Measurements from ENCODE around the gene ANKRD39.

The ANKRD39 gene

DNA sequence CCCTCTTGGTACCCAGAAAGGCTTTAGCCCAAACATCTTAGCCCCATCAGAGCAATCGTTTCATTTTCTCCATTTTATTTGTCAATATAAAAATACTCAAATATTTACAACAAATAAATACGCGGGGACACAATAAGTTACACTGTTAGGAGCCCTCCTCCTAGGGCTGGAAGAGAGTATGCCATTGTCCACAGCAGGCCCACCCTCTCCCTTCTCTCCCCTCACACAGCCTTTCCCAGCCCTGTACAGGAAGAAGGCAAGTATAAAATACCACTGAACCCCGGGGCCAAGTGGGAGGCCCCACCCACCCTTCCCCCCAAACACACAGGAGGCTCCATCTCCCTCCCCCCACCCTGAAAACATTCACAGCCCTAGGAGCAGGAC is 1.9 kb upstream of the ANKRD39 start:
- no peak for DNase-seq (ENCODE audit: insufficient read length, low spot score)
- TF ChIP-seq SPI1 (IDR thresholded peaks at IDR 0.05; ENCODE audit: low read depth, low read length) (no peak), TAF1 (IDR thresholded peaks at IDR 0.05; ENCODE audit: low read depth, low read length) (no peak), POLR2A (IDR thresholded peaks at IDR 0.05; ENCODE audit: low read depth, low read length) (no peak)
- no peak for FAIRE-seq

- no peak for DNase-seq (ENCODE audit: insufficient read length, low spot score)
- TF ChIP-seq POLR2A (IDR thresholded peaks at IDR 0.05; ENCODE audit: low read depth, low read length) (no peak), TAF1 (IDR thresholded peaks at IDR 0.05; ENCODE audit: low read depth, low read length) (no peak), POU2F2 (IDR thresholded peaks at IDR 0.05; ENCODE audit: low read depth, low read length) (no peak), SPI1 (IDR thresholded peaks at IDR 0.05; ENCODE audit: low read depth, low read length) (no peak), PAX5 (IDR thresholded peaks at IDR 0.05; ENCODE audit: insufficient read depth, low read length, severe bottlenecking) (no peak), POLR2AphosphoS5 (IDR thresholded peaks at IDR 0.05; ENCODE audit: low read depth, low read length) (no peak)
- FAIRE-seq: no peak
Measured at GRCh38 chr2:96859099-96859649, 1.4 kb upstream of the ANKRD39 start.

DNA sequence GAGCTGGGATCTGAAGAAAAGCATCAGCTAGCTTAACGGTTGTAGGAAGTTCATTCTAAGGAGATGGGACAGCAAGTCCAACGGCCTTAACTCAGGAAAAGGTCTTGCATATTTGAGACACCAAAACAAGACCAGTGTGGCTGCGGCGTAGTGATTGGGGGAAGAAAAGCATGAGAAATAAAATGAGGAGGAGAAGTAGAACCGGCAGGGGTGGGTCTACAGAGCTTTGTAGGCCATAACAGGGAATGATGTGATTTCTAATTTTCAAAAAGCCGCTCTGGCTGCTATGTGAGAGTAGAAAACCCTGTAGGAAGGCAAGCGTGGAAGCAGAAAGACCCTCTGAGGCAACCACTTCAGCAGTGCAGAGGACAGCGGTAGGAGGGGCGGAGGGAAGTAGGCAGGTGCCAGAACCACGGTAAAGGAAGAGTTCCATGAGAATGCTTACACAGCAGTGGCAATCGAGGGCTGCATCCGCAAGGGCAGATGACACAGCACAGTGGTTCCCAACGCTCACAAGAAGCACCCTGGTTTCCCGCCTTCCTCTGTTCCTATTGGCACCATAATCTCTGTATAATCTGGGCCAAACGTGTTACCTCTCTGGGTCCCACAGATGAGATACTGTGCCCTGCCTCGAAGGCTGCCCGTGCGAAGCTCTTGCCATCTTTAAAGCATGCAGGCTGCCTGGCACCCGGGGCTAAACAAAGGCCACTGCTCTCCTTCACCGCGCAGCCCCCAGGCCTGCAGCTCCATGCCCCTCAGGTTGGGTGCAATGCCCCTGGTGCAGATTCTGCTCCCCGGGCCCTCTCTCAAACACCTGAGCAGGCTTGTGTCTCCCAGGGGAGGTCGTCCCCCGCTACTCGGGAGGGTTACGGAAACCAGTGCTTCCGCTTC is 795 bp downstream of the ANKRD39 start:
- TF ChIP-seq PAX5 (IDR thresholded peaks at IDR 0.05; ENCODE audit: insufficient read depth, low read length, severe bottlenecking) (no peak), POU2F2 (IDR thresholded peaks at IDR 0.05; ENCODE audit: low read depth, low read length) (no peak)
- DNase-seq (ENCODE audit: insufficient read length, low spot score) (no peak), FAIRE-seq (peak; percentile 31)

DNA sequence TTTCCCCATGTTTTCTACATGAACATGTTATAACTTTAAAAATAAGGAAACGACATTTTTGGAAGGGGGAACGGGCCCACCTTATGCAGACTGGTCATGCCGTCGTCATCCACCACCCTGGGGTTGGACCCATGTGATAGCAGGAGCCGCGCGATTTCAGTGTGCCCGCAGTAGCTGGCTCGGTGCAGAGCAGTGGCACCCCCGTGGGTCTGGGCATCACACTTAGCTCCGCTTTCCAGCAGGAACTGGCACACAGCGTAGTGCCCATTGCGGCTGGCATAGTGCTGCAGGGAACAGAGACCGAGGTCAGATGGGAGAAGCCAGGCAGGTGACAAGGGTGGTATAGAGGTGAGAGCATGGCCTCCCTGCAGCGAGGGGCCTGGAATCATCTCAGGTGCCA is 4.5 kb downstream of the ANKRD39 start:
- FAIRE-seq: no peak
- TF ChIP-seq POLR2A (IDR thresholded peaks at IDR 0.05; ENCODE audit: low read depth, low read length) (no peak), PAX5 (IDR thresholded peaks at IDR 0.05; ENCODE audit: insufficient read depth, low read length, severe bottlenecking) (no peak), POLR2AphosphoS5 (IDR thresholded peaks at IDR 0.05; ENCODE audit: low read depth, low read length) (no peak)
- no peak for DNase-seq (ENCODE audit: insufficient read length, low spot score)

GRCh38 chr2:96852667-96853066 is 5.1 kb downstream of the ANKRD39 start:
- TF ChIP-seq POLR2AphosphoS5 (IDR thresholded peaks at IDR 0.05; ENCODE audit: low read depth, low read length) (no peak), PAX5 (IDR thresholded peaks at IDR 0.05; ENCODE audit: insufficient read depth, low read length, severe bottlenecking) (no peak), POU2F2 (IDR thresholded peaks at IDR 0.05; ENCODE audit: low read depth, low read length) (no peak), TAF1 (IDR thresholded peaks at IDR 0.05; ENCODE audit: low read depth, low read length) (no peak), POLR2A (IDR thresholded peaks at IDR 0.05; ENCODE audit: low read depth, low read length) (no peak), SPI1 (IDR thresholded peaks at IDR 0.05; ENCODE audit: low read depth, low read length) (no peak)
- no peak for DNase-seq (ENCODE audit: insufficient read length, low spot score)
- FAIRE-seq: no peak

DNA sequence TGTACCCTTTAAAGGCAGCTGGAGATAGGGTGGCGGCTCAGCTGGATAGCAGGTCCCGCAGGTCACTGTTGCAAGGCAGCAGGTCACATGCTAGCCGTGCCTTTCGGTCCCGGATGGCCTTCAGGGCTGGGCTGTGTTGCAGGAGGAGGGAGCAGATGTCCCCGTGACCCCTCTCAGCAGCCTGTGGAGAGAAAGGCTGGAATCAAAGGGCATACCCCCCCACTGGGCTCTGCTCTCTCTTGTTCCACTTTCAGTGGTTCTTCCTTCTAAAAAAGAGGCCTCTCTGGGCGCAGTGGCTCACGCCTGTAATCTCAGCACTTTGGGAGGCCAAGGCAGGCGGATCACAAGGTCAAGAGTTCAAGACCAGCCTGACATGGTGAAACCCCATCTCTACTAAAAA is 9.6 kb downstream of the ANKRD39 start:
- no peak for TF ChIP-seq TAF1 (IDR thresholded peaks at IDR 0.05; ENCODE audit: low read depth, low read length)
- no peak for TF ChIP-seq SPI1 (IDR thresholded peaks at IDR 0.05; ENCODE audit: low read depth, low read length)
- TF ChIP-seq PAX5 (IDR thresholded peaks at IDR 0.05; ENCODE audit: insufficient read depth, low read length, severe bottlenecking): no peak
- no peak for TF ChIP-seq POLR2A (IDR thresholded peaks at IDR 0.05; ENCODE audit: low read depth, low read length)
- no peak for TF ChIP-seq POU2F2 (IDR thresholded peaks at IDR 0.05; ENCODE audit: low read depth, low read length)
- TF ChIP-seq POLR2AphosphoS5 (IDR thresholded peaks at IDR 0.05; ENCODE audit: low read depth, low read length): no peak
- DNase-seq (ENCODE audit: insufficient read length, low spot score) (no peak), FAIRE-seq (no peak)

DNA sequence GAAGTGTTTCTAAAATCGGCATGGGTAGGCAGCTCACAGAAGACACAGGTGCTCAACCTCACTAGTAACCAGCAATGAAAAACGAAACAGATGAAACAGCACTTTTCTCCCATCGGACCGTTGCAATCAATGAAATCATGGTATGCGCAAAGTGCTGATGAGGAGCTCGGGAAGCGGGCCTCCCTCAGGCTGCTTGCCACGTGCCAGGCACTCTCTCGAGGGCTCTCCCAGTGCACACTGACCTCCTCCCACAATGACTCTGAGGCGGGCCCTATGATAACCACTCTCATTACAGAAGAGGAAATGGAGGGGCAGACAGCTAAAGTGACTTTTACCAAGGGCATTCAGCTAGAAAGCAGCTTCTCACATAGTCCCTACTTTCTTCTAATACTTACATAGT is 10.2 kb downstream of the ANKRD39 start:
- TF ChIP-seq POU2F2 (IDR thresholded peaks at IDR 0.05; ENCODE audit: low read depth, low read length): no peak
- no peak for TF ChIP-seq POLR2A (IDR thresholded peaks at IDR 0.05; ENCODE audit: low read depth, low read length)
- FAIRE-seq (no peak), DNase-seq (ENCODE audit: insufficient read length, low spot score) (no peak)

GRCh38 chr2:96846825-96847224 is 11.0 kb downstream of the ANKRD39 start:
- FAIRE-seq: no peak
- no peak for DNase-seq (ENCODE audit: insufficient read length, low spot score)
- no peak for TF ChIP-seq SPI1 (IDR thresholded peaks at IDR 0.05; ENCODE audit: low read depth, low read length)
- TF ChIP-seq POU2F2 (IDR thresholded peaks at IDR 0.05; ENCODE audit: low read depth, low read length): no peak
- TF ChIP-seq PAX5 (IDR thresholded peaks at IDR 0.05; ENCODE audit: insufficient read depth, low read length, severe bottlenecking): no peak
- TF ChIP-seq POLR2A (IDR thresholded peaks at IDR 0.05; ENCODE audit: low read depth, low read length): no peak
- TF ChIP-seq POLR2AphosphoS5 (IDR thresholded peaks at IDR 0.05; ENCODE audit: low read depth, low read length): no peak
- no peak for TF ChIP-seq TAF1 (IDR thresholded peaks at IDR 0.05; ENCODE audit: low read depth, low read length)

GRCh38 chr2:96844405-96844808 is 13.4 kb downstream of the ANKRD39 start:
- DNase-seq (ENCODE audit: insufficient read length, low spot score): no peak
- TF ChIP-seq TAF1 (IDR thresholded peaks at IDR 0.05; ENCODE audit: low read depth, low read length) (no peak), POLR2A (IDR thresholded peaks at IDR 0.05; ENCODE audit: low read depth, low read length) (no peak), SPI1 (IDR thresholded peaks at IDR 0.05; ENCODE audit: low read depth, low read length) (no peak), POU2F2 (IDR thresholded peaks at IDR 0.05; ENCODE audit: low read depth, low read length) (no peak), POLR2AphosphoS5 (IDR thresholded peaks at IDR 0.05; ENCODE audit: low read depth, low read length) (no peak), PAX5 (IDR thresholded peaks at IDR 0.05; ENCODE audit: insufficient read depth, low read length, severe bottlenecking) (no peak)
- no peak for FAIRE-seq

GRCh38 chr2:96843538-96844268 is 14.1 kb downstream of the ANKRD39 start, which contains the start of gene ANKRD23:
ANKRD23 (minus strand) TSS chr2:96844021; CDS start chr2:96843992, 29 bp downstream.
- FAIRE-seq: no peak
- no peak for DNase-seq (ENCODE audit: insufficient read length, low spot score)
- no peak for TF ChIP-seq POU2F2 (IDR thresholded peaks at IDR 0.05; ENCODE audit: low read depth, low read length)
- no peak for TF ChIP-seq PAX5 (IDR thresholded peaks at IDR 0.05; ENCODE audit: insufficient read depth, low read length, severe bottlenecking)
- no peak for TF ChIP-seq TAF1 (IDR thresholded peaks at IDR 0.05; ENCODE audit: low read depth, low read length)
- TF ChIP-seq POLR2AphosphoS5 (IDR thresholded peaks at IDR 0.05; ENCODE audit: low read depth, low read length): no peak
- TF ChIP-seq SPI1 (IDR thresholded peaks at IDR 0.05; ENCODE audit: low read depth, low read length): no peak

Data from GM12891 (cell line).